CD4-positive, alpha-beta T cell treated with Interleukin-6 for 4 hours (primary cell): ENCODE measurements around the gene PCDHB11.
"Not testable (repeated sequence)": the region's sequence is repeated elsewhere in the genome, so short reads cannot be mapped to it uniquely, and the experiment has no call there.

Experiments
- DNase-seq: peaks from one replicate; pipeline ENCODE4 v3.0.0-alpha.2; 2020; ENCODE audit warnings: mixed read lengths

The PCDHB11 gene

GRCh38 chr5:141246971-141247370 lies 47.5 kb downstream of the PCDHB11 start:
- not testable (repeated sequence) for DNase-seq

- not testable (repeated sequence) for DNase-seq
These were observed 48.0 kb downstream of the PCDHB11 start for GRCh38 chr5:141247434-141247833.

GRCh38 chr5:141250576-141250975 lies 51.1 kb downstream of the PCDHB11 start:
- no peak for DNase-seq
